Stimulated activated CD8-positive, alpha-beta memory T cell treated with anti-CD3 and anti-CD28 coated beads, Interleukin-2, amount 100 ng/mL, for 48 hours (primary cell): ENCODE results near the gene GRIA1.

ENCODE experiments used
- DNase-seq, 2 donors: peaks; one replicate each; pipeline ENCODE4 v3.0.0-alpha.2; 2020; ENCODE audit warnings: low read depth in 2 of 2

GRIA1 gene

DNA sequence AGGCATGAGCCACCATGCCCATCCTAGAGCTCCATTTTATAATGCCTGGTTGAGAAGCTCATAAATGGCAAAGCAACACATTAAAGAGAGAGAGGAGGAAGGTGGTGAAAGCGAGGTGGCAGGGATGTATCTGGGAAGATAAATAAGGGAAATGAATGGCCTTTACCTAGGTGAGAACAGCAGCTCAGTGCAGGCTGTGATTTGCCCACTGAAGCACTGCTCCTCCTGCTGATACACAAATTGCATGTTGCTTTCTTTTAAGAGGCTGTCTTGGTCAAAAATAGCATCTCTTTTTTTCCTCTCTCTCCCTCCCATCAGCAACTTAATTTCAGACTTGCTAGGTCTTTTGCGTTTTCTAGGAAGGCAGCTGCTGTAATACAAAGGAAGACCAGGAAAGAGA is 289.4 kb downstream of the GRIA1 start:
- no peak for DNase-seq

- no peak for DNase-seq
Observed at GRCh38 chr5:153780876-153781705, 290.6 kb downstream of the GRIA1 start.

- DNase-seq: no peak
Observed at GRCh38 chr5:153782589-153783361, 292.3 kb downstream of the GRIA1 start.

- DNase-seq: no peak
Observed at GRCh38 chr5:153783362-153783658, 292.8 kb downstream of the GRIA1 start.

DNA sequence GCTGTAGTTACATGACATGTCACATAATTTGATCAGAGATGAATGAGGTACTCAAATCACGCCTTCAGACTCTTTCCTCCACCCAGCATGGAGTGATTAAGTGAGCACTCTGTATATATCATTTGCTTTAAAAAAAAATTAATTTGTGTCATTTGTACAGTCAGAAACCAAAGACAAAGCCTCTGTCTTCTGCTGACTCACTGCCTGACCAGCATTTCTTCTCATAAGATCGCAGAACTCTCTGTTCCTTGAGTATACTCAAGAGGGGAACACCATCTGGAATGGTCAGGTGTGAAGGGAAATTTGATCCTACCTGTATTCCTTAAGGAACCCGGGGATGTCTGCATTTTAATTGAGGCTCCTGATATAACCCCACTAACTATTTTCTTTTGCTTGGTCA is 293.8 kb downstream of the GRIA1 start:
- no peak for DNase-seq

DNA sequence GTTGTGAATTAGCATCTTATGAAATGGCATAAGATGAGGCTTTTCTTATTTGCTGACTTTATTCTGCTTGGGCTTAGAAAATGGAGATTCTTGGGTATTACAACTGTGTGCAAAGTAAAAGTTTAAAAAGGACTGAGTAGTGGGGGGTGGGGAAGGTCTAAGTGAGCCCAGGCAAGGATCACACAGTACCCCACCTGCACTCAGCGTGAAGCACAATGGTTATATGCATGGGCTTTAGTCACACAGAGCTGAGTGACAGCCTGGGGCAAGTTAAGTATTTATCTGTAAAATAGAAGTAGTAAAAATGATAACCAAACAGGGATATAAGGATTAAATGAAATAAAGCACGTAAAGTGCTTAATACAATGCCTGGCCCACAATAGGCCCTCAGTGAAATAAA is 300.9 kb downstream of the GRIA1 start:
- DNase-seq: no peak

GRCh38 chr5:153792305-153792704 is 301.8 kb downstream of the GRIA1 start:
- DNase-seq: no peak

- DNase-seq: no peak
Observed at GRCh38 chr5:153793699-153794098, 303.2 kb downstream of the GRIA1 start.

- DNase-seq: no peak
Observed at GRCh38 chr5:153794327-153794726, 303.9 kb downstream of the GRIA1 start.

DNA sequence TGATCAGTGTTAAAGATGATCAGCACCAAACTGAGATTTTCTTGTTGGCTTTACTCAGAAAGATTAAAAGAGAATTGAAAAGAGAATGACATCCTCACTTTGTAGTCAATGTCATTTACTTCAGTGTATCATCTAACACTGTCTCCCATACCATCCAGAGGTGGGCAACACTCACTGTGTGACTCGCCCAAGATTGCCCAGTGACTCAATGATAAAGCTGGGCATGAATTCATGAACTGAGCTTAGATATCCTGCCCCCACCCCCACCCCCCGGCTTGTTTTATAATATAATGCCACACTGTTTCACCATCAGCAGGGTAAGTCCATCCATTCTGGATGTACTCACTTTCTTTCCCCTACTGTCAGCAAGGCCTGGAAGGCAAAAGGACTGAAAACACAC is 306.1 kb downstream of the GRIA1 start:
- DNase-seq: no peak

- no peak for DNase-seq
Observed at GRCh38 chr5:153797484-153797883, 307.0 kb downstream of the GRIA1 start.

DNA sequence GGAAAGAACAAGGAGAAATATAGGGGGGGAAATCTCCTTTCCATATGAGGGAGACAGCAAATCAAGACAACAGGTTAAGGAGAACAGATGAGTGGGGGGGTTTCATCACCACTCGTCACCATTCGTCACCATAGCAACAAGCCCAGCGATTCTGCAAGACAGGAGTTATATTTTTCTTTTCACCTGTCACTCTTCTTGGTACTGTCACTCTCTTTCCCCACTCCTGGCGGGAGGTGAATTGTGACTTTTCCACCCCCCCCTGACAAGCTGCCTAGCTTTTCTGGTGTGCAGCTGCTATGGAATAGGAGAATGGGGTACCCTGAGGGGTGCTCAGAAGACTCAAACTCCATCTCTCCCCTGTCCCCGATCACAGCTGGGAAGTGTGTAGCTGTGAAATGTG is 308.4 kb downstream of the GRIA1 start:
- no peak for DNase-seq

DNA sequence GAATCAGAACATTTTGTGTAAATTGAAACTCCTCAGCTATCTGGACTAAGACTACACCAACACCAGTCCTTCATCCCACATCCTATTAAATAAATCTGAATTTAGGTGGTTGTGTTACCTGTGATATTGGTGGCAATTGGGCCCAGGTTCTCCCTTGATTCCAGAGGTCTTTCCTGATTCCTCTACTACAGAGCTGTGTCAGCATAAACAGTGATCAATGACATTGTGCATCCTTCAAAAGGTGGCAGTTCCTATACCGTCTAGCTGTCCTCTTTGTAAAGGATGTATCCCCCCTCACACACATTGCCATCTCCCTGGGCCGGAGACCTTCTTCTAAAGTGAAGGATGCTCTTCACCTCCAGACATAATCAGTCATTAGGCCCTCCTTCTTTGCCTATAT is 309.0 kb downstream of the GRIA1 start:
- DNase-seq: no peak

- no peak for DNase-seq
Observed at GRCh38 chr5:153802050-153802821, 311.8 kb downstream of the GRIA1 start.

DNA sequence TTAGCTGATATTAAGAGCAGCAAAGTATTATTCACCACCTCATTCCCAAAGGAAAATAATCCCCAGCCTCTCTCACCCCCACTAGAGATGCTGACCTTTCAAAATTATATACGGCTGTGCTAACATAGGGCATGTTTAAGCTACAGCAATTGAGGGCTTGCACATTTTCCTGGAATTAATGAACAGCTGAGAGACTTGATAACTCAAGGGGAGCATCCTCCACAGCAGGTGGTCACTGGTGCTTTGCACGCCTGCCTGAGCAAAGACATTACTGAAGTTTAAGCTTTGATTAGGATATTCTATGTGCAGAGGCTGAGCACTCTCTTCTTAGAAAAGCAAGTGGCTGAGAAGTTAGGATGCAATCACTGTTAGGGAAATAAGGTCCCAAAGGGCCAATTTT is 317.3 kb downstream of the GRIA1 start:
- no peak for DNase-seq

DNA sequence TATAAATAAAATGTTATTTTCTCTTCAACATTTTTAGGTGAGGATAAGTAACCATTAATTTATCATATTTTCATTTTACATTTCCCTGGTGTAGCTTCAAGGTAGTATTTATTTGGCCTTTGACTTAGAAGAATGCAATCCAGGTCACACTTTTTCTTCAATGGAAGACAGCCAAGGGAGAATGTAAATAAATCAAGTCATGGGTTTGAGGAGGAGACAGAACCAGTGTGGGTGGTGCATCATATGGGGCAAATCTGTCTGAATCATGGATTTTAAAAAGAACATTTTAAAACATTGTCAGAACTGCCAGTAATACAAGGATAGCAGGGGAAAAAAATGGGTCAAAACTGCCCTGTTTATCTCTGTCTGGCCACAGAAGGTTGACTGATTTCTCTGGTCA is 318.7 kb downstream of the GRIA1 start:
- no peak for DNase-seq

DNA sequence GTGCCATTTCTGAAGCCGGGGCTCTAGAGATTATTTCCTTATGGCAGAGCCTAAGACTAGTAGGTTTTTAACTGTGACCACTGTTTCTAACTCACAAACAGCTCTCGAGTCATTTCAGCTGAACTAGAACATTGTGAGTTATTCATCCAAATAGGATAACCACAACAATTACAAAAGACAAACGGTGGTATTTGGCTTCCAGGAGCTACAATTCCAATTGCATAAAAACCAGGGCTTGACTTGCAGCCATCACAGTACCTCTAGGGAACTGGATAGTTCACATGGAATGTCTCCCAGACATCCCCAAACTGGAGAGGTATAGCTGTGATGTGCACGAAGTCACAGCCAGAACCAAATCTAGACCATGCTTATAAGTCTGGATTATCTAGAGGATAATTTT is 323.4 kb downstream of the GRIA1 start:
- no peak for DNase-seq

DNA sequence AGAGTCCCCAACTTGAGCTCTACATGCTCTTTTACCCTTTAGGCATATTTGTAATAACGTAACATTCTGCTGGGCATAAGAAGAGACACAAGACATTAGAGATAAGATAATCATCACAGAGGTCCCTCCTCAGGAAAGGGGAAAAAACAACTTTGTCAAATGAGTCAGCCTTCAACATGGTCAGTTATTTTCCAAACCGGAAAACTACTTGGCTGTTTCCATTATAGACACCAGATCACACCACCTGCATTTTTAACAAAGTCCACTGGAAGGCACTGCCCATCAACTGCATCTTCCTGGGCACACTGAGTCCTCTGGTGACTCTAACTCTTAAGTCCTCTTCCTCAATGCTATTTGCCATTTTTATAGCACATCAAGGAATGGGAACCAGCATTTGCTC is 326.4 kb downstream of the GRIA1 start:
- no peak for DNase-seq

DNA sequence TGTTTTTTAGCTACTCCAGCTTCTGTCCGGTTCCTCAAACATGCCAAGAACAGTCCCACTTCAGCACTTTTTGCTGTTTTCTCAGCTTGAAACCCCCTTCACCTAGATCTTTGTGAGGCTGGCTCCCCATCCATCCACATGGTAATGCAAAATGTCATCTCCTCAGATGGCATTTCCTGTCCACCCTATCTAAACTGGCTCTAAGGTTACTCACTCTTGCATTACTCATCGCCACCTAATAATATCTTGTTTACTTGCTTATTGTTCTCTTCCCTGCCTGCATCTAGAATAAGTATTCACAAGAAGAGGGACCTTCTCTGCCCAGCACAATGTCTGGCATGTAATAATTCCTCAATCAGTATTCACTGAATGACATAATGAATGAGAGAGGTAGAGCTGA is 328.2 kb downstream of the GRIA1 start:
- DNase-seq: no peak

- DNase-seq: no peak
Observed at GRCh38 chr5:153823036-153823435, 332.6 kb downstream of the GRIA1 start.

DNA sequence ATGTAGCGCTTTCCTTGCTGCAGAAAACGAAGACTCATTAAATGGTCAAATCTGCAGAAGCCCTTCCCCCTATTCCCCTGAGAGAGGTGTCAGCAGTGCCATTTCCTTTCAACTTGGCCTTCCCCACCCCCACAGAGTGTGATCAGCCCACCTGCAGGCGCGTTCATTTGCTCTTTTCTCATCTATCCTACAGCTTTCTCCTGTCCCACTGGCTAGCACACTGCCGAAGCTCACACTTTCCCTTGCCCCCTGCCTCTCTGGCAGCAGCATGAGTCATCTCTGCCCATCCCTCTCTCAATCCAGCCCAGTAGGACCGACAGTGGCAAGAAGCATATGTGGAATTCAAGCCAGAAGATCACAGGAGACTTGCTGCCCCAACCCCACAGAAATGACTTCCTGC is 334.4 kb downstream of the GRIA1 start:
- no peak for DNase-seq

- DNase-seq: no peak
Observed at GRCh38 chr5:153827397-153827796, 336.9 kb downstream of the GRIA1 start.
